ENCODE results near the gene DAPK2.

Gene DAPK2

DNA sequence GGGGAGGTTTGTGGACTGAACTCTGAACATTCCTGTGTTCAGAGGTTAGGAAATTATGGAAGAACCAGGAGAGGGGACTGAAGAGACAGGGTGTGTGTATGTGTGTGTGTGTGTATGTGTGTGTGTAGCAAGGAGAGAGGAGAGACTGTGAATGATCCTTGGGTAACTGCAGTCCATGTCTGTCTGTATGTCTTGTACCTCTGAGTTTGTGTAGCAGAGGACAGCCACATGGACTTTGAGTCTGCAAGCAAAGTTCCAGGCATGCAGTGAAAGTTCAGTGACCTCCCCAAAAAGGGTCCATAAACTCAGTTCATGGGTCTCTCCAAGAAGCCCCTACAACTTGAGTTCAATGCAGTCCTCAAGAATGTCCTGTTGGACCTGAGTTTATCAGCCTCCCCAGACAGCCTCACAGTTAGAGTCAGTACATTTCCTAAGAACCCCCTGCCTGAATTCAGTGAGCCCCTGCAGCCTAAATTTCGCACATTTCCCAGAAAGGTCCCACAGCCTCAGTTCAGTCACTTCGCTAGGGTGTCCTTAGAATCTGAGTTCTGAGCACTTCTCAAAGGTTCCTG, 184.3 kb downstream of the DAPK2 start:
- Histone ChIP-seq H3K27me3 (ENCODE audit: insufficient read depth, low read length) (peaks cover 10% of the 10 kb centered on the region), H3K9me3 (ENCODE audit: low read length) (no peaks in the 10 kb centered on the region), H3K36me3 (ENCODE audit: insufficient read depth, low read length) (no peaks in the 10 kb centered on the region), H2AFZ (ENCODE audit: low read depth, low read length) (no peak overlapping the region), H3K4me3 (ENCODE audit: low read length) (no peak overlapping the region), H3K4me1 (ENCODE audit: insufficient read depth, low read length) (peaks cover 14% of the 10 kb centered on the region)

DNA sequence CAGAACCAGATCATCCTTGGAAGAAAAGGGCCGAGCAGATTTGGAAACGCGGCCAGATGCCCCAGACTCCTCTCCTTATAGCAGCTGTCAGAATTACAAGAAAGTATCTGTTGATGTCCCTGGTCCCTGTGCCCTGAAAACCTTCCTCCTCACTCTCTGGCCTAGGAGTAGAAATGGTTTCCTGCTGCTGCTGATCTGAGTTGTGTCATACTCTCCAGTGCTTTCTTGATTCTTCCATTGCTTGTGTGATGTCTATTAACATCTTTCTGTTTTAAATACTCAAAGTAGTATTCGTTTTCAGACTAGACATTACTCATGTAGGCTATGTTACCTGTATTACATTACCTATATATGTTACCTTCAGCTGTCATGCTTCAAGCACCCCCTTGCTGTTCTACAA, 185.7 kb downstream of the DAPK2 start:
- Histone ChIP-seq H3K27me3 (ENCODE audit: insufficient read depth, low read length) (peaks cover 10% of the 10 kb centered on the region), H3K36me3 (ENCODE audit: insufficient read depth, low read length) (no peaks in the 10 kb centered on the region), H3K4me3 (ENCODE audit: low read length) (no peak overlapping the region), H3K4me1 (ENCODE audit: insufficient read depth, low read length) (peaks cover 17% of the 10 kb centered on the region), H3K9me3 (ENCODE audit: low read length) (no peaks in the 10 kb centered on the region), H2AFZ (ENCODE audit: low read depth, low read length) (no peak overlapping the region)

DNA sequence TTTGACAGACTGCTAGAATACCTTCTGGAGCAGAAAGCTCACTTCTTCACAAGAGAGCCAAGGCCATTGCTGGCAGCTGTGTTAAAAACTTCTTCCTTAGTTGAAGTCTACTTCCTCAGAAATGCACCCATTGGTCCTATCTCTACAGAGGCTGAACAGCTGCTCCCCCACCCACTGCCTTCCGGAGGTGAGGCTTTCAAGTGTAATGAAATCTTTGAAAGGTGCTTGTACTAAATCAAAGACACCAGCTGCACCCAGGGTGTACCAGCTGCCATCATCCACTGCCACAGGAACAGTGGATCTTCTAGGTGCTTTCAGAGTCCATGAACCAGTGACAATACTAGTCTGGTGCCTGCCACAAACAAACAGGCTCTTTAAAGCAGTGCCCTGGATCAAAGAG, 186.1 kb downstream of the DAPK2 start:
- Histone ChIP-seq H3K4me3 (ENCODE audit: low read length) (no peak overlapping the region), H3K27me3 (ENCODE audit: insufficient read depth, low read length) (peaks cover 10% of the 10 kb centered on the region), H3K36me3 (ENCODE audit: insufficient read depth, low read length) (no peaks in the 10 kb centered on the region), H3K9me3 (ENCODE audit: low read length) (no peaks in the 10 kb centered on the region), H3K4me1 (ENCODE audit: insufficient read depth, low read length) (peaks cover 17% of the 10 kb centered on the region), H2AFZ (ENCODE audit: low read depth, low read length) (no peak overlapping the region)

DNA sequence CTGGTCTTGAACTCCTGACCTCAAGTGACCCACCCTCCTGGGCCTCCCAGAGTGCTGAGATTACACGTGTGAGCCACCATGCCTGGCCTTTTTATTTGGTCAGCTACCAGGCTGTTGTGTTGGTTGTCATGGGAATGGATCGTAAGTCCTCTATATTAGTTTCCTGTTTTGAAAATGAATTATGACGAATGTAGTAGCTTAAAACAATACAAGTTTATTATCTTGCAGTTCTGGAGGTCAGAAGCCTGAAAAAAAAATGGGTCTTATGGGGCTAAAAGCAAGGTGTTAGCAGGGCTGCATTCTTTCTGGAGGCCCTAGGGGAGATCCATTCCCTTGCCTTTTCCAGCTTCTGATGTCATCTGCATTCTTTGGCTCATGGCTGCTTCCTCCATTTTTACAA, 187.4 kb downstream of the DAPK2 start:
- H3K9me3 ChIP-seq (ENCODE audit: low read length): no peaks in the 10 kb centered on the region
- no peak overlapping the region for H3K4me3 ChIP-seq (ENCODE audit: low read length)
- peaks cover 17% of the 10 kb centered on the region for H3K4me1 ChIP-seq (ENCODE audit: insufficient read depth, low read length)
- peaks cover 10% of the 10 kb centered on the region for H3K27me3 ChIP-seq (ENCODE audit: insufficient read depth, low read length)
- no peaks in the 10 kb centered on the region for H3K36me3 ChIP-seq (ENCODE audit: insufficient read depth, low read length)
- no peak overlapping the region for H2AFZ ChIP-seq (ENCODE audit: low read depth, low read length)

DNA sequence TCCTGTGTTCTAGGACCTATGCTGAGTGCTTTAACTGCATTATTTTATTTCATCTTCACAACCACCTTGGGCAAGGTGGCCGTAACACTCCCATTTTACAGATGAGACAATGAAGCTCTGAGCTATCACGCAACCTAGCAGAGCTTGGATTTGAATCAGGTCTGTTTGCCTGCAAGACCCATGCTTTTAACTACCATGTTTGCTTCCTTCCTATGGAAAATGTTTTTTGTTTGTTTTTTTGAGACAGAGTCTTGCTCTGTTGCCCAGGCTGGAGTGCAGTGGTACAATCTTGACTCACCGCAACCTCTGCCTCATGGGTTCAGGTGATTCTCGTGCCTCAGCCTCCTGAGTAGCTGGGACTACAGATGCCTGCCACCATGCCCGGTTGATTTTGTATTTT, 187.8 kb downstream of the DAPK2 start:
- H2AFZ ChIP-seq (ENCODE audit: low read depth, low read length): no peak overlapping the region
- H3K36me3 ChIP-seq (ENCODE audit: insufficient read depth, low read length): no peaks in the 10 kb centered on the region
- peaks cover 17% of the 10 kb centered on the region for H3K4me1 ChIP-seq (ENCODE audit: insufficient read depth, low read length)

DNA sequence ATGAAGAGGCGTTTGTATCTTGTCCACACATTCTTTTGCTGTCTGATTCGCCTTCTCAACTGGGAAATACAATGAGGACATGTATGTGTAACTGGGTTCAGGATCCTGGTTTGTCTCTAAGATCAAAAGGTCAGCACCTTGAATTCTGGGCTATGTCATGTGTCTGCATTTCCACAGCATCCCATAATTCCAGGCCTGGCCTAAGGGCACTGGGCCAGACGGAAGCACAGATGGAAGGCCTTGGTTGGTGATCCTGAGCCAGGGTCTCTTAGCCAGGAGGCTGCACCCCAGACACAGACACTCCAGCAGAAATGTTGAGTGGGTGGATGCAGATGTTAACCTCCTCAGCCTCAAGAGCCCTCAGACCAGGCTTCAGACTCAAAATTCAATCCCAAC, 188.8 kb downstream of the DAPK2 start:
- peaks cover 9% of the 10 kb centered on the region for H3K27me3 ChIP-seq (ENCODE audit: insufficient read depth, low read length)
- H2AFZ ChIP-seq (ENCODE audit: low read depth, low read length): no peak overlapping the region
- H3K9me3 ChIP-seq (ENCODE audit: low read length): no peaks in the 10 kb centered on the region

More for the DNA sequence above, 187.8 kb downstream of the DAPK2 start:
- Histone ChIP-seq H3K9me3 (ENCODE audit: low read length) (no peaks in the 10 kb centered on the region), H3K27me3 (ENCODE audit: insufficient read depth, low read length) (peaks cover 10% of the 10 kb centered on the region), H3K4me3 (ENCODE audit: low read length) (no peak overlapping the region)

More for the DNA sequence above, 188.8 kb downstream of the DAPK2 start:
- no peaks in the 10 kb centered on the region for H3K36me3 ChIP-seq (ENCODE audit: insufficient read depth, low read length)
- peaks cover 17% of the 10 kb centered on the region for H3K4me1 ChIP-seq (ENCODE audit: insufficient read depth, low read length)
- H3K4me3 ChIP-seq (ENCODE audit: low read length): no peak overlapping the region
